ENCODE data around the gene KCNIP4.

Gene KCNIP4

GRCh38 chr4:20992002-20992401 is 956.6 kb downstream of the KCNIP4 start:
- H3K4me3 ChIP-seq (ENCODE audit: low read length): no peak overlapping the region
- peak; percentile 79 for DNase-seq (ENCODE audit: low read depth)
- TF ChIP-seq CTCF (IDR thresholded peaks at IDR 0.05; ENCODE audit: insufficient read depth, low read depth, low read length, missing control alignments): no peak

- TF ChIP-seq CTCF (IDR thresholded peaks at IDR 0.05; ENCODE audit: insufficient read depth, low read depth, low read length, missing control alignments): no peak
- no peak overlapping the region for H3K4me3 ChIP-seq (ENCODE audit: low read length)
- peak; percentile 21 for DNase-seq (ENCODE audit: low read depth)
Measured at GRCh38 chr4:20987191-20987590, 961.4 kb downstream of the KCNIP4 start.

- no peak for TF ChIP-seq CTCF (IDR thresholded peaks at IDR 0.05; ENCODE audit: insufficient read depth, low read depth, low read length, missing control alignments)
- H3K4me3 ChIP-seq (ENCODE audit: low read length): no peak overlapping the region
- no peak for DNase-seq (ENCODE audit: low read depth)
Measured at GRCh38 chr4:20984576-20984836, 964.1 kb downstream of the KCNIP4 start.

- no peak for DNase-seq (ENCODE audit: low read depth)
- TF ChIP-seq CTCF (IDR thresholded peaks at IDR 0.05; ENCODE audit: insufficient read depth, low read depth, low read length, missing control alignments): no peak
- H3K4me3 ChIP-seq (ENCODE audit: low read length): no peak overlapping the region
Measured at GRCh38 chr4:20983763-20984575, 964.6 kb downstream of the KCNIP4 start.

GRCh38 chr4:20982544-20982943 is 966.0 kb downstream of the KCNIP4 start:
- H3K4me3 ChIP-seq (ENCODE audit: low read length): no peak overlapping the region
- TF ChIP-seq CTCF (IDR thresholded peaks at IDR 0.05; ENCODE audit: insufficient read depth, low read depth, low read length, missing control alignments): no peak
- no peak for DNase-seq (ENCODE audit: low read depth)

GRCh38 chr4:20960291-20960690 is 988.3 kb downstream of the KCNIP4 start:
- H3K4me3 ChIP-seq (ENCODE audit: low read length): no peak overlapping the region
- TF ChIP-seq CTCF (IDR thresholded peaks at IDR 0.05; ENCODE audit: insufficient read depth, low read depth, low read length, missing control alignments): no peak
- no peak for DNase-seq (ENCODE audit: low read depth)

- TF ChIP-seq CTCF (IDR thresholded peaks at IDR 0.05; ENCODE audit: insufficient read depth, low read depth, low read length, missing control alignments): no peak
- DNase-seq (ENCODE audit: low read depth): peak; percentile 2
- H3K4me3 ChIP-seq (ENCODE audit: low read length): no peak overlapping the region
Measured at GRCh38 chr4:20954541-20954940, 994.0 kb downstream of the KCNIP4 start.
